ENCODE measurements around the gene C19orf47. TPM values are rescaled to one million over a fixed set of nuclear protein-coding genes. Genes with fewer than 3 reads are reported as not detected.
"Not testable (repeated sequence)": the region's sequence is repeated elsewhere in the genome, so short reads cannot be mapped to it uniquely, and the experiment has no call there.

C19orf47 gene
- total RNA-seq, 1 experiment from 2014 or later: 32.8 TPM

GRCh38 chr19:40379446-40380198 is 31.4 kb upstream of the C19orf47 start:
- in situ Hi-C loops (cut with HindIII; ENCODE audit: low pct_unique_long_range_greater_than_20kb, low sequenced_read_pairs): no loop called here
- no peak for DNase-seq (ENCODE audit: low read depth)

- DNase-seq (ENCODE audit: low read depth): no peak
Measured at GRCh38 chr19:40378509-40378908, 30.3 kb upstream of the C19orf47 start.

GRCh38 chr19:40377876-40378385 is 29.7 kb upstream of the C19orf47 start:
- in situ Hi-C loops (cut with HindIII; ENCODE audit: low pct_unique_long_range_greater_than_20kb, low sequenced_read_pairs): no loop called here
- DNase-seq (ENCODE audit: low read depth): no peak

More at GRCh38 chr19:40378509-40378908, 30.3 kb upstream of the C19orf47 start:
- in situ Hi-C loops (cut with HindIII; ENCODE audit: low pct_unique_long_range_greater_than_20kb, low sequenced_read_pairs): no loop called here

GRCh38 chr19:40376286-40376862 is 28.2 kb upstream of the C19orf47 start:
- in situ Hi-C loops (cut with HindIII; ENCODE audit: low pct_unique_long_range_greater_than_20kb, low sequenced_read_pairs): no loop called here
- no peak for DNase-seq (ENCODE audit: low read depth)

GRCh38 chr19:40374084-40374483 is 25.9 kb upstream of the C19orf47 start:
- DNase-seq (ENCODE audit: low read depth): no peak
- in situ Hi-C loops (cut with HindIII; ENCODE audit: low pct_unique_long_range_greater_than_20kb, low sequenced_read_pairs): no loop called here

GRCh38 chr19:40371802-40372122 is 23.6 kb upstream of the C19orf47 start:
- in situ Hi-C loops (cut with HindIII; ENCODE audit: low pct_unique_long_range_greater_than_20kb, low sequenced_read_pairs): no loop called here
- DNase-seq (ENCODE audit: low read depth): no peak

- in situ Hi-C loops (cut with HindIII; ENCODE audit: low pct_unique_long_range_greater_than_20kb, low sequenced_read_pairs): no loop called here
- no peak for DNase-seq (ENCODE audit: low read depth)
Measured at GRCh38 chr19:40370997-40371801, 23.0 kb upstream of the C19orf47 start.

GRCh38 chr19:40370253-40370652 is 22.1 kb upstream of the C19orf47 start:
- DNase-seq (ENCODE audit: low read depth); in situ Hi-C loops (cut with HindIII; ENCODE audit: low pct_unique_long_range_greater_than_20kb, low sequenced_read_pairs): not testable (repeated sequence)

GRCh38 chr19:40369797-40370196 is 21.6 kb upstream of the C19orf47 start:
- no peak for DNase-seq (ENCODE audit: low read depth)
- in situ Hi-C loops (cut with HindIII; ENCODE audit: low pct_unique_long_range_greater_than_20kb, low sequenced_read_pairs): no loop called here

GRCh38 chr19:40367577-40368434 is 19.6 kb upstream of the C19orf47 start:
- in situ Hi-C loops (cut with HindIII; ENCODE audit: low pct_unique_long_range_greater_than_20kb, low sequenced_read_pairs): no loop called here
- DNase-seq (ENCODE audit: low read depth): no peak

GRCh38 chr19:40366697-40367561 is 18.7 kb upstream of the C19orf47 start:
- DNase-seq (ENCODE audit: low read depth): no peak
- in situ Hi-C loops (cut with HindIII; ENCODE audit: low pct_unique_long_range_greater_than_20kb, low sequenced_read_pairs): no loop called here

- no peak for DNase-seq (ENCODE audit: low read depth)
- in situ Hi-C loops (cut with HindIII; ENCODE audit: low pct_unique_long_range_greater_than_20kb, low sequenced_read_pairs): no loop called here
Measured at GRCh38 chr19:40365613-40366401, 17.6 kb upstream of the C19orf47 start.

- no peak for DNase-seq (ENCODE audit: low read depth)
- in situ Hi-C loops (cut with HindIII; ENCODE audit: low pct_unique_long_range_greater_than_20kb, low sequenced_read_pairs): no loop called here
Measured at GRCh38 chr19:40365010-40365409, 16.8 kb upstream of the C19orf47 start.

GRCh38 chr19:40363069-40363468 is 14.9 kb upstream of the C19orf47 start:
- in situ Hi-C loops (cut with HindIII; ENCODE audit: low pct_unique_long_range_greater_than_20kb, low sequenced_read_pairs): no loop called here
- DNase-seq (ENCODE audit: low read depth): no peak

- in situ Hi-C loops (cut with HindIII; ENCODE audit: low pct_unique_long_range_greater_than_20kb, low sequenced_read_pairs): no loop called here
- DNase-seq (ENCODE audit: low read depth): no peak
Measured at GRCh38 chr19:40362160-40362559, 14.0 kb upstream of the C19orf47 start.

GRCh38 chr19:40360708-40361241 is 12.6 kb upstream of the C19orf47 start:
- in situ Hi-C loops (cut with HindIII; ENCODE audit: low pct_unique_long_range_greater_than_20kb, low sequenced_read_pairs): no loop called here
- no peak for DNase-seq (ENCODE audit: low read depth)

Data from Caki2 (cell line).